ENCODE data around the gene PLIN3. TPM values are rescaled to one million over a fixed set of nuclear protein-coding genes. Genes with fewer than 3 reads are reported as not detected.
"Not testable (repeated sequence)": the region's sequence is repeated elsewhere in the genome, so short reads cannot be mapped to it uniquely, and the experiment has no call there.

The PLIN3 gene
- total RNA-seq, 4 donors from 2014 or later = 29.5 to 96.3 (median 40.5) TPM

GRCh38 chr19:4844348-4845179 lies 22.9 kb downstream of the PLIN3 start:
- Histone ChIP-seq H3K36me3 (peaks cover 0 to 96% (median 9%) of the 10 kb centered on the region in 3 donors), H3K27me3 (no peaks in the 10 kb centered on the region), H3K9me3 (no peaks in the 10 kb centered on the region), H3K4me3 (no peak overlapping the region), H3K4me1 (no peaks in the 10 kb centered on the region), H3K27ac (no peak overlapping the region)
- WGBS, 2 donors = 77 to 81% methylated on average over 10 of the region's 10 CpGs
- no peak for DNase-seq (ENCODE audit: low spot score in 2 of 2)
- TF ChIP-seq EP300 (IDR thresholded peaks at IDR 0.05) (no peak), CTCF (IDR thresholded peaks at IDR 0.05) (no peak), POLR2A (IDR thresholded peaks at IDR 0.05) (no peak)

- Histone ChIP-seq H3K9me3 (no peaks in the 10 kb centered on the region), H3K4me3 (no peak overlapping the region), H3K27ac (no peak overlapping the region), H3K4me1 (no peaks in the 10 kb centered on the region), H3K36me3 (peaks cover 0 to 96% (median 9%) of the 10 kb centered on the region in 3 donors), H3K27me3 (no peaks in the 10 kb centered on the region)
- no peak for DNase-seq (ENCODE audit: low spot score in 2 of 2)
- 92 to 94% methylated on average over 6 of the region's 6 CpGs for WGBS, 2 donors
- TF ChIP-seq EP300 (IDR thresholded peaks at IDR 0.05) (no peak), CTCF (IDR thresholded peaks at IDR 0.05) (no peak), POLR2A (IDR thresholded peaks at IDR 0.05) (no peak)
These were observed 23.9 kb downstream of the PLIN3 start for GRCh38 chr19:4843647-4843965.

GRCh38 chr19:4839192-4839591 lies 28.3 kb downstream of the PLIN3 start:
- 93 to 95% methylated on average over 17 of the region's 17 CpGs for WGBS, 2 donors
- Histone ChIP-seq H3K4me3 (no peak overlapping the region), H3K9me3 (no peaks in the 10 kb centered on the region), H3K4me1 (no peaks in the 10 kb centered on the region), H3K27ac (no peak overlapping the region), H3K27me3 (no peaks in the 10 kb centered on the region), H3K36me3 (peaks cover 0 to 70% (median 9%) of the 10 kb centered on the region in 3 donors)
- no peak for DNase-seq (ENCODE audit: low spot score in 2 of 2)
- TF ChIP-seq EP300 (IDR thresholded peaks at IDR 0.05) (no peak), CTCF (IDR thresholded peaks at IDR 0.05) (no peak), POLR2A (IDR thresholded peaks at IDR 0.05) (no peak)

- H3K4me3 ChIP-seq = no peak overlapping the region
- H3K27ac ChIP-seq = peak overlapping the region in 1 of 4 donors; percentile 88
- no peak for DNase-seq (ENCODE audit: low spot score in 2 of 2)
- no peaks in the 10 kb centered on the region for H3K9me3 ChIP-seq
- no peak for TF ChIP-seq EP300 (IDR thresholded peaks at IDR 0.05)
- TF ChIP-seq POLR2A (IDR thresholded peaks at IDR 0.05) = no peak
- no peak for TF ChIP-seq CTCF (IDR thresholded peaks at IDR 0.05)
- no peaks in the 10 kb centered on the region for H3K27me3 ChIP-seq
- peaks cover 0 to 32% (median 4%) of the 10 kb centered on the region in 4 donors for H3K4me1 ChIP-seq
- WGBS, 2 donors = 85 to 90% methylated on average over 5 of the region's 5 CpGs
- peaks cover 0 to 10% (median 0%) of the 10 kb centered on the region in 3 donors for H3K36me3 ChIP-seq
These were observed 34.7 kb downstream of the PLIN3 start for GRCh38 chr19:4832776-4833175.

- WGBS, 2 donors = 28 to 32% methylated on average over 9 of the region's 9 CpGs
- H3K4me1 ChIP-seq = peaks cover 0 to 32% (median 4%) of the 10 kb centered on the region in 4 donors
These were observed 35.5 kb downstream of the PLIN3 start for GRCh38 chr19:4831979-4832340.

More at GRCh38 chr19:4831979-4832340, 35.5 kb downstream of the PLIN3 start:
- not testable (repeated sequence) for DNase-seq (ENCODE audit: low spot score in 2 of 2); H3K9me3 ChIP-seq; H3K36me3 ChIP-seq; H3K27me3 ChIP-seq
- peak overlapping the region; percentile 34 to 96 (median 90) for H3K27ac ChIP-seq
- H3K4me3 ChIP-seq = peak overlapping the region; percentile 70 to 98 (median 83)

Data from tibial nerve (tissue), 4 donors.